WTC11 (cell line): ENCODE results near the gene SLC19A1. TPM values are rescaled to one million over a fixed set of nuclear protein-coding genes. Genes with fewer than 3 reads are reported as not detected.

ENCODE experiments used
- ATAC-seq: fragments of 200-7000 bp; cut with Tn5 transposase; 2 replicates; pipeline ENCODE4 v1.10.0; 2021; ENCODE audit warnings: mild to moderate bottlenecking, moderate library complexity
- CTCF ChIA-PET: fragments of 300-600 bp; sonication (Branson Sonifier 250); formaldehyde crosslinking; loops from one replicate; lab custom pipeline; 2021; ENCODE audit warnings: antibody characterized with exemption; lab: Charles Lee
- POLR2A ChIA-PET: fragments of 350-600 bp; sonication (Branson Sonifier 250); formaldehyde crosslinking; loops from one replicate; lab custom pipeline; 2021; ENCODE audit warnings: antibody characterized with exemption; lab: Charles Lee
- DNase-seq: peaks from one replicate; pipeline ENCODE4 v3.0.0; 2021; ENCODE audit warnings: low spot score
- H3K27ac Mint-ChIP-seq: 2 replicates; pipeline ENCODE4 v1.8.0; 2021; ENCODE audit warnings: mixed read lengths
- H3K27me3 Mint-ChIP-seq: 2 replicates; pipeline ENCODE4 v1.8.0; 2021; ENCODE audit warnings: low read depth, mild to moderate bottlenecking, moderate library complexity, mixed read lengths
- H3K36me3 Mint-ChIP-seq: 2 replicates; pipeline ENCODE4 v1.8.0; 2021; ENCODE audit warnings: mixed read lengths
- H3K4me1 Mint-ChIP-seq: 2 replicates; pipeline ENCODE4 v1.8.0; 2022; ENCODE audit warnings: mixed read lengths
- H3K4me3 Mint-ChIP-seq: 2 replicates; pipeline ENCODE4 v1.8.0; 2021; ENCODE audit warnings: mild to moderate bottlenecking, moderate library complexity, mixed read lengths
- H3K9me3 Mint-ChIP-seq: 2 replicates; pipeline ENCODE4 v1.8.0; 2021; ENCODE audit warnings: mixed read lengths
- ARID4B ChIP-seq: sonication (generic); formaldehyde crosslinking; IDR thresholded peaks from 2 replicates; pipeline ENCODE4 v1.8.0; 2023; ENCODE audit warnings: missing genetic modification reagents, mild to moderate bottlenecking, borderline replicate concordance
- ATF3 ChIP-seq: sonication (generic); formaldehyde crosslinking; conservative IDR thresholded peaks from 2 replicates; pipeline ENCODE4 v1.8.1; 2022; ENCODE audit warnings: mild to moderate bottlenecking, missing genetic modification reagents
- CBFB ChIP-seq: sonication (generic); formaldehyde crosslinking; IDR thresholded peaks from 2 replicates; pipeline ENCODE4 v1.8.1; 2022; ENCODE audit warnings: mild to moderate bottlenecking, low read depth, missing genetic modification reagents
- CREM ChIP-seq: sonication (generic); formaldehyde crosslinking; IDR thresholded peaks from 2 replicates; pipeline ENCODE4 v1.8.1; 2022; ENCODE audit warnings: mild to moderate bottlenecking, missing genetic modification reagents, moderate library complexity
- E2F1 ChIP-seq: sonication (generic); formaldehyde crosslinking; IDR thresholded peaks from 2 replicates; pipeline ENCODE4 v1.8.0; 2022; ENCODE audit warnings: mild to moderate bottlenecking, missing genetic modification reagents
- FOXK1 ChIP-seq: sonication (generic); formaldehyde crosslinking; IDR thresholded peaks from 2 replicates; pipeline ENCODE4 v1.8.0; 2022; ENCODE audit warnings: mild to moderate bottlenecking, moderate library complexity, missing genetic modification reagents
- MAX ChIP-seq: sonication (generic); formaldehyde crosslinking; IDR thresholded peaks from 2 replicates; pipeline ENCODE4 v1.8.0; 2022; ENCODE audit warnings: mild to moderate bottlenecking, missing genetic modification reagents
- MLX ChIP-seq: sonication (generic); formaldehyde crosslinking; IDR thresholded peaks from 2 replicates; pipeline ENCODE4 v1.8.1; 2023; ENCODE audit warnings: mild to moderate bottlenecking, missing genetic modification reagents, moderate library complexity
- NFE2L1 ChIP-seq: sonication (generic); formaldehyde crosslinking; IDR thresholded peaks from 2 replicates; pipeline ENCODE4 v1.8.1; 2023; ENCODE audit warnings: missing genetic modification reagents
- NR1H2 ChIP-seq: sonication (generic); formaldehyde crosslinking; IDR thresholded peaks from 2 replicates; pipeline ENCODE4 v1.9.0; 2021; ENCODE audit warnings: mild to moderate bottlenecking, moderate library complexity, missing genetic modification reagents
- NR3C1 ChIP-seq: sonication (generic); formaldehyde crosslinking; conservative IDR thresholded peaks from 2 replicates; pipeline ENCODE4 v1.8.1; 2023; ENCODE audit warnings: low read depth, mild to moderate bottlenecking, missing genetic modification reagents
- SMAD4 ChIP-seq: sonication (generic); formaldehyde crosslinking; IDR thresholded peaks from 2 replicates; pipeline ENCODE4 v1.8.0; 2022; ENCODE audit warnings: mild to moderate bottlenecking, missing genetic modification reagents
- TP53 ChIP-seq: sonication (generic); formaldehyde crosslinking; IDR thresholded peaks from 2 replicates; pipeline ENCODE4 v1.8.1; 2023; ENCODE audit warnings: mild to moderate bottlenecking, missing genetic modification reagents
- USF1 ChIP-seq: sonication (generic); formaldehyde crosslinking; IDR thresholded peaks from 2 replicates; pipeline ENCODE4 v1.8.0; 2022; ENCODE audit warnings: mild to moderate bottlenecking, missing genetic modification reagents
- ZNF219 ChIP-seq: sonication (generic); formaldehyde crosslinking; IDR thresholded peaks from 2 replicates; pipeline ENCODE4 v1.8.0; 2023; ENCODE audit warnings: missing genetic modification reagents, mild to moderate bottlenecking, borderline replicate concordance
- ZNF281 ChIP-seq: sonication (generic); formaldehyde crosslinking; IDR thresholded peaks from 2 replicates; pipeline ENCODE4 v1.8.0; 2023; ENCODE audit warnings: mild to moderate bottlenecking, missing genetic modification reagents
- ZNF423 ChIP-seq: fragments of 250-450 bp; sonication (Bioruptor Pico); IDR thresholded peaks from 2 replicates; pipeline ENCODE4 v2.1.2; 2022; ENCODE audit warnings: mild to moderate bottlenecking, moderate library complexity
- ZNF671 ChIP-seq: fragments of 250-450 bp; sonication (Bioruptor Pico); IDR thresholded peaks from 2 replicates; pipeline ENCODE4 v1.8.0; 2021; ENCODE audit warnings: mild to moderate bottlenecking
- total RNA-seq: library from RNA; stranded (reverse); gene quantifications from 3 replicates; pipeline ENCODE4 v1.2.3, GENCODE V29; 2021

SLC19A1 gene
- total RNA-seq, 1 experiment from 2014 or later: 29.8 TPM

- TF ChIP-seq CBFB (CRISPR knock-in tag) (no peak), ZNF423 (CRISPR knock-in tag) (no peak), ZNF219 (CRISPR knock-in tag) (no peak)
- TF ChIP-seq, all 79 proteins: peak for 0
Measured at GRCh38 chr21:45490049-45490731, 52.0 kb downstream of the SLC19A1 start (continued).

- no peak for TF ChIP-seq ZNF281
- no peak for TF ChIP-seq ZNF671 (CRISPR knock-in tag)
- TF ChIP-seq NFE2L1 (CRISPR knock-in tag): no peak
- no peak for TF ChIP-seq E2F1 (CRISPR knock-in tag)
- TF ChIP-seq NR3C1: no peak
- no peak for TF ChIP-seq MLX
- no peak for TF ChIP-seq MAX (CRISPR knock-in tag)
- no peak for TF ChIP-seq USF1 (CRISPR knock-in tag)
- no peak for TF ChIP-seq SMAD4 (CRISPR knock-in tag)
- no peak for TF ChIP-seq CREM (CRISPR knock-in tag)
- TF ChIP-seq ARID4B: no peak
- TF ChIP-seq NR1H2 (CRISPR knock-in tag): no peak
- no peak for TF ChIP-seq ATF3 (CRISPR knock-in tag)
- TF ChIP-seq TP53 (CRISPR knock-in tag): no peak
- no peak for TF ChIP-seq FOXK1 (CRISPR knock-in tag)
- CTCF ChIA-PET: no interaction called here
- H3K9me3 Mint-ChIP-seq: no peaks in the 10 kb centered on the region
- H3K27me3 Mint-ChIP-seq: no peaks in the 10 kb centered on the region
- H3K4me3 Mint-ChIP-seq: no peak overlapping the region
- H3K4me1 Mint-ChIP-seq: peaks cover 22% of the 10 kb centered on the region
- POLR2A ChIA-PET: no interaction called here
- no peak overlapping the region for H3K27ac Mint-ChIP-seq
- peaks cover 9% of the 10 kb centered on the region for H3K36me3 Mint-ChIP-seq
- peak; percentile 29 for DNase-seq
- no peak for ATAC-seq
Measured at GRCh38 chr21:45489722-45489982, 52.6 kb downstream of the SLC19A1 start.
